IMR-90 (cell line): ENCODE results near the gene NKAIN2. TPM values are rescaled to one million over a fixed set of nuclear protein-coding genes. Genes with fewer than 3 reads are reported as not detected.

ENCODE experiments used
- ATAC-seq: fragments of 200-7000 bp; cut with Tn5 transposase; 2 replicates; pipeline ENCODE4 v1.9.1; 2020; ENCODE audit warnings: low read depth, mild to moderate bottlenecking, moderate library complexity
- BruUV-seq: library from RNA; stranded (reverse); fragments of 400-500 nt; replicated peaks from 2 replicates; lab custom pipeline; 2021; lab: Mats Ljungman, UMichigan
- CTCF ChIA-PET: fragments of 300-600 bp; formaldehyde crosslinking; extraction: SDS; loops from one replicate; lab custom pipeline; 2021; ENCODE audit warnings: antibody characterized with exemption; lab: Yijun Ruan, JAX
- POLR2A ChIA-PET: fragments of 300-600 bp; sonication (Branson Sonifier 250); formaldehyde crosslinking; loops from one replicate; lab custom pipeline; 2022; ENCODE audit warnings: antibody characterized with exemption; ENCODE audit not compliant: unreplicated experiment; lab: Charles Lee
- DNase-seq: peaks from one replicate; pipeline ENCODE4 v3.0.0; 2013
- H2AFZ ChIP-seq: replicated peaks from 2 replicates; pipeline ENCODE3; 2013; ENCODE audit warnings: low read length, mild to moderate bottlenecking; ENCODE audit not compliant: poor library complexity
- H2AK5ac ChIP-seq: 2 replicates; pipeline ENCODE4 v1.6.1; 2013; ENCODE audit warnings: low read depth, low read length, inconsistent platforms
- H2AK9ac ChIP-seq: replicated peaks from 2 replicates; pipeline ENCODE3; 2013; ENCODE audit warnings: mild to moderate bottlenecking, low read depth, low read length, moderate library complexity; ENCODE audit not compliant: poor library complexity
- H2BK120ac ChIP-seq: 2 replicates; pipeline ENCODE4 v1.6.1; 2013; ENCODE audit warnings: low read depth, low read length, inconsistent platforms
- H2BK15ac ChIP-seq: 3 replicates; pipeline ENCODE4 v1.6.1; 2013; ENCODE audit warnings: low read depth, low read length, inconsistent platforms
- H2BK20ac ChIP-seq: 2 replicates; pipeline ENCODE4 v1.6.1; 2013; ENCODE audit warnings: low read depth, mild to moderate bottlenecking, inconsistent platforms, low read length, moderate library complexity
- H2BK5ac ChIP-seq: 2 replicates; pipeline ENCODE4 v1.6.1; 2013; ENCODE audit warnings: mild to moderate bottlenecking, low read depth, low read length, inconsistent platforms; ENCODE audit not compliant: poor library complexity, severe bottlenecking
- H3K14ac ChIP-seq: replicated peaks from 2 replicates; pipeline ENCODE4 v1.6.1; 2013; ENCODE audit warnings: low read depth, low read length, inconsistent platforms
- H3K18ac ChIP-seq: 2 replicates; pipeline ENCODE4 v1.6.1; 2013; ENCODE audit warnings: low read depth, low read length, control low read depth
- H3K23ac ChIP-seq: 2 replicates; pipeline ENCODE4 v1.6.1; 2013; ENCODE audit warnings: low read depth, low read length, inconsistent platforms
- H3K27ac ChIP-seq: 2 replicates; pipeline ENCODE4 v1.5.1; 2013; ENCODE audit warnings: mild to moderate bottlenecking, control low read depth, low read length; ENCODE audit not compliant: insufficient read depth
- H3K27me3 ChIP-seq: 2 replicates; pipeline ENCODE4 v1.6.1; 2013; ENCODE audit warnings: low read length; ENCODE audit not compliant: control insufficient read depth, insufficient read depth
- H3K36me3 ChIP-seq: 2 replicates; pipeline ENCODE4 v1.6.1; 2013; ENCODE audit warnings: low read length, mixed read lengths; ENCODE audit not compliant: control insufficient read depth, insufficient read depth
- H3K4ac ChIP-seq: 2 replicates; pipeline ENCODE4 v1.6.1; 2013; ENCODE audit warnings: low read depth, low read length, inconsistent platforms
- H3K4me1 ChIP-seq: 2 replicates; pipeline ENCODE4 v1.6.1; 2013; ENCODE audit warnings: low read length, mixed read lengths; ENCODE audit not compliant: control insufficient read depth, insufficient read depth
- H3K4me2 ChIP-seq: 2 replicates; pipeline ENCODE4 v1.6.1; 2013; ENCODE audit warnings: low read depth, mild to moderate bottlenecking, control low read depth, low read length, moderate library complexity
- H3K4me3 ChIP-seq: 2 replicates; pipeline ENCODE4 v1.5.1; 2013; ENCODE audit warnings: low read depth, mild to moderate bottlenecking, control low read depth, low read length, moderate library complexity; ENCODE audit not compliant: insufficient read depth
- H3K56ac ChIP-seq: 2 replicates; pipeline ENCODE4 v1.6.1; 2013; ENCODE audit warnings: low read length, inconsistent platforms; ENCODE audit not compliant: insufficient read depth; ENCODE audit errors: extremely low read depth
- H3K79me1 ChIP-seq, 2 experiments: 2 replicates each; pipeline ENCODE4 v1.6.1; 2013; ENCODE audit warnings: low read length in 2 of 2, inconsistent platforms in 1 of 2, low read depth in 1 of 2
- H3K9ac ChIP-seq: 2 replicates; pipeline ENCODE4 v1.6.1; 2013; ENCODE audit warnings: low read depth, low read length, control low read depth
- H3K9me1 ChIP-seq: 2 replicates; pipeline ENCODE4 v1.6.1; 2013; ENCODE audit warnings: low read length, inconsistent platforms; ENCODE audit not compliant: insufficient read depth
- H3K9me3 ChIP-seq: 2 replicates; pipeline ENCODE4 v1.6.1; 2013; ENCODE audit warnings: low read length; ENCODE audit not compliant: control insufficient read depth, insufficient read depth
- H4K20me1 ChIP-seq: 2 replicates; pipeline ENCODE4 v1.6.1; 2013; ENCODE audit warnings: low read length, inconsistent platforms; ENCODE audit not compliant: insufficient read depth
- H4K5ac ChIP-seq: 2 replicates; pipeline ENCODE4 v1.6.1; 2013; ENCODE audit warnings: mild to moderate bottlenecking, low read depth, low read length, control low read depth
- H4K8ac ChIP-seq, 2 experiments: 2 replicates each; pipeline ENCODE4 v1.6.1; 2013; ENCODE audit warnings: low read depth in 2 of 2, low read length in 2 of 2, control low read depth in 1 of 2, inconsistent platforms in 1 of 2
- H4K91ac ChIP-seq: 2 replicates; pipeline ENCODE4 v1.6.1; 2013; ENCODE audit warnings: low read depth, low read length, inconsistent platforms; ENCODE audit not compliant: insufficient read depth
- CHD1 ChIP-seq: IDR thresholded peaks from 2 replicates; pipeline ENCODE4 v1.6.1; 2012; ENCODE audit warnings: low read depth, low read length, improper control_type of control experiment
- POLR2A ChIP-seq: IDR thresholded peaks from 2 replicates; pipeline ENCODE4 v1.6.1; 2012; ENCODE audit warnings: mild to moderate bottlenecking, low read depth, low read length
- whole genome bisulfite sequencing, 2 experiments: methylation state at CpG; one replicate each; pipeline versions ENCODE4 v1.1.5 to v1.1.7; 2013; ENCODE audit warnings: missing lambda C conversion rate in 2 of 2; ENCODE audit not compliant: insufficient read length in 1 of 2; ENCODE audit errors: extremely low coverage in 2 of 2; 5-methylcytosine and 5-hydroxymethylcytosine counted together
- dilution Hi-C: fragments of 300-500 bp; cut with HindIII; formaldehyde crosslinking; loops from one replicate; pipeline ENCODE4 v1.14.3; 2018; ENCODE audit warnings: low sequenced_read_pairs; ENCODE audit not compliant: unreplicated experiment
- in situ Hi-C: fragments of 300-500 bp; cut with MboI; formaldehyde crosslinking; loops from 3 replicates; pipeline ENCODE4 v1.14.3; 2019; ENCODE audit warnings: low sequenced_read_pairs, inconsistent platforms, mixed read lengths
- intact Hi-C: fragments of 100-400 bp; cut with micrococcal nuclease; formaldehyde crosslinking; loops from 2 replicates; pipeline ENCODE4 v1.10.0; 2022
- polyA plus RNA-seq, 3 experiments: library from polyadenylated mRNA; depleted of rRNA; stranded (reverse); fragments of >200 nt; gene quantifications; 2 replicates each; pipeline ENCODE4 v1.2.3, GENCODE V29; 2012; ENCODE audit warnings: low replicate concordance in 1 of 3
- total RNA-seq: library from RNA; depleted of rRNA; stranded (reverse); fragments of >200 nt; gene quantifications from 2 replicates; pipeline ENCODE4 v1.2.3, GENCODE V29; 2012
- TF ChIP-seq, protein P1 (sequence below): fragments of 150-350 bp; IDR thresholded peaks from 2 replicates; pipeline ENCODE4 v1.6.1; 2017; ENCODE audit warnings: mild to moderate bottlenecking, antibody characterized with exemption, low read length, low read depth
- TF ChIP-seq, protein P2 (sequence below): fragments of 150-350 bp; IDR thresholded peaks from 2 replicates; pipeline ENCODE4 v1.6.1; 2016; ENCODE audit warnings: low read depth, mild to moderate bottlenecking, low read length, moderate library complexity, borderline replicate concordance

The NKAIN2 gene
- total and polyA plus RNA-seq, 2 of the 4 experiments (the other 2 are of a cell fraction): not detected

DNA sequence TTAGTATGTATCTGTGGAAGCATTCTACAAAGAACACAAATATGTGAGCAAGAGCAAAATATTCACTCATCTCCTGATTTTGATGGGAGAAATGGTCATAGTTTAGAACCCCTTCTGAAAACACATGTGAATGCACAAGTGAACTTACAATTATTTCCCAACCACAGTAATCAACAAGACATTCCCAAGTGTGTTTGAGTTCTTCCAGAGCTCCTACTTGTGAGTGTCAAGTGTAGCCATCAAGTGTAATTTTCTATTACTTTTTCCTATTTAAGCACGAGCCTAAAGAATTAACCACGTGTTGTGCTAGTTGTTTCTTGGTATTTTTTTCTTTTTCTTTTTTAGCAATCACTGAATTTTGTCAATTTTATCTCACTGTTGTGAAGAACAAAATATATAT, 402.3 kb downstream of the NKAIN2 start:
- no peak overlapping the region for H4K8ac ChIP-seq
- no peak overlapping the region for H2BK20ac ChIP-seq
- no peak overlapping the region for H2AK5ac ChIP-seq
- H3K9me3 ChIP-seq: no peaks in the 10 kb centered on the region
- no peaks in the 10 kb centered on the region for H3K36me3 ChIP-seq
- H3K27ac ChIP-seq: no peak overlapping the region
- ATAC-seq (no peak), DNase-seq (no peak)
- no peaks in the 10 kb centered on the region for H3K9me1 ChIP-seq
- H3K9ac ChIP-seq: no peak overlapping the region
- ChIA-PET CTCF (no interaction called here), POLR2A (no interaction called here)
- no peak overlapping the region for H3K4me3 ChIP-seq
- no peaks in the 10 kb centered on the region for H3K4me1 ChIP-seq
- H4K5ac ChIP-seq: no peak overlapping the region
- H3K79me1 ChIP-seq: no peaks in the 10 kb centered on the region
- H3K4ac ChIP-seq: no peak overlapping the region
- dilution Hi-C loops: no loop called here
- no peak overlapping the region for H2BK120ac ChIP-seq
- WGBS, 2 experiments: no CpG with 5 or more reads among the region's 2 CpGs
- H3K23ac ChIP-seq: no peak overlapping the region
- no peak overlapping the region for H2AK9ac ChIP-seq
- no peak overlapping the region for H3K14ac ChIP-seq
- no peak overlapping the region for H3K56ac ChIP-seq
- in situ Hi-C loops: no loop called here
- no TSS peak for BruUV-seq
- intact Hi-C loops: no loop called here
- no peaks in the 10 kb centered on the region for H4K20me1 ChIP-seq
- no peaks in the 10 kb centered on the region for H3K27me3 ChIP-seq
- H2BK15ac ChIP-seq: no peak overlapping the region
- H2BK5ac ChIP-seq: no peak overlapping the region
- H2AFZ ChIP-seq: no peak overlapping the region
- no peak overlapping the region for H3K4me2 ChIP-seq
- TF ChIP-seq POLR2A: no peak
- TF ChIP-seq, protein P1, sequence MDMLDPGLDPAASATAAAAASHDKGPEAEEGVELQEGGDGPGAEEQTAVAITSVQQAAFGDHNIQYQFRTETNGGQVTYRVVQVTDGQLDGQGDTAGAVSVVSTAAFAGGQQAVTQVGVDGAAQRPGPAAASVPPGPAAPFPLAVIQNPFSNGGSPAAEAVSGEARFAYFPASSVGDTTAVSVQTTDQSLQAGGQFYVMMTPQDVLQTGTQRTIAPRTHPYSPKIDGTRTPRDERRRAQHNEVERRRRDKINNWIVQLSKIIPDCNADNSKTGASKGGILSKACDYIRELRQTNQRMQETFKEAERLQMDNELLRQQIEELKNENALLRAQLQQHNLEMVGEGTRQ: no peak
- TF ChIP-seq, protein P2, sequence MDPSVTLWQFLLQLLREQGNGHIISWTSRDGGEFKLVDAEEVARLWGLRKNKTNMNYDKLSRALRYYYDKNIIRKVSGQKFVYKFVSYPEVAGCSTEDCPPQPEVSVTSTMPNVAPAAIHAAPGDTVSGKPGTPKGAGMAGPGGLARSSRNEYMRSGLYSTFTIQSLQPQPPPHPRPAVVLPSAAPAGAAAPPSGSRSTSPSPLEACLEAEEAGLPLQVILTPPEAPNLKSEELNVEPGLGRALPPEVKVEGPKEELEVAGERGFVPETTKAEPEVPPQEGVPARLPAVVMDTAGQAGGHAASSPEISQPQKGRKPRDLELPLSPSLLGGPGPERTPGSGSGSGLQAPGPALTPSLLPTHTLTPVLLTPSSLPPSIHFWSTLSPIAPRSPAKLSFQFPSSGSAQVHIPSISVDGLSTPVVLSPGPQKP: no peak
- no peak for TF ChIP-seq CHD1
- H3K18ac ChIP-seq: no peak overlapping the region
- H4K91ac ChIP-seq: no peak overlapping the region
